CD4-positive, alpha-beta memory T cell (primary cell): Measurements from ENCODE around the gene IL17RB. TPM values are rescaled to one million over a fixed set of nuclear protein-coding genes. Genes with fewer than 3 reads are reported as not detected.

Experiments used
- CTCF ChIA-PET: fragments of 350-600 bp; sonication (Branson Sonifier 250); formaldehyde crosslinking; loops from one replicate; lab custom pipeline; 2021; ENCODE audit warnings: inconsistent platforms; ENCODE audit not compliant: partially characterized antibody; lab: Charles Lee
- POLR2A ChIA-PET: fragments of 350-600 bp; sonication (Branson Sonifier 250); formaldehyde crosslinking; loops from one replicate; lab custom pipeline; 2021; ENCODE audit not compliant: partially characterized antibody; lab: Charles Lee
- DNase-seq, 5 donors: peaks; one replicate each; pipeline versions ENCODE4 v3.0.0 to v3.0.0-alpha.2; 2020 to 2022; ENCODE audit warnings: mixed read lengths in 1 of 5
- H3K27ac ChIP-seq: one replicate; pipeline ENCODE4 v1.7.0; 2013; ENCODE audit warnings: low read depth, low read length
- H3K27me3 ChIP-seq: 2 replicates; pipeline ENCODE4 v1.7.0; 2013; ENCODE audit warnings: mild to moderate bottlenecking, low read length, moderate library complexity; ENCODE audit not compliant: insufficient read depth
- H3K36me3 ChIP-seq: 2 replicates; pipeline ENCODE4 v1.7.0; 2013; ENCODE audit warnings: mild to moderate bottlenecking, low read length, moderate library complexity; ENCODE audit not compliant: insufficient read depth
- H3K4me1 ChIP-seq: 2 replicates; pipeline ENCODE4 v1.7.0; 2013; ENCODE audit warnings: mild to moderate bottlenecking, low read length, moderate library complexity; ENCODE audit not compliant: insufficient read depth
- H3K4me3 ChIP-seq, 2 donors: one replicate each; pipeline ENCODE4 v1.7.0; 2013; ENCODE audit warnings: low read length in 2 of 2, mild to moderate bottlenecking in 1 of 2
- H3K9me3 ChIP-seq, 2 donors: one replicate each; pipeline ENCODE4 v1.7.0; 2013; ENCODE audit warnings: low read length in 2 of 2, control low read depth in 1 of 2; ENCODE audit not compliant: control insufficient read depth in 1 of 2
- H3K27ac Mint-ChIP-seq, 7 donors: one replicate each; pipeline ENCODE4 v1.8.0; 2020 to 2021; ENCODE audit warnings: mixed read lengths in 7 of 7, mild to moderate bottlenecking in 6 of 7, inconsistent platforms in 3 of 7, moderate library complexity in 3 of 7
- H3K27me3 Mint-ChIP-seq, 2 donors: one replicate each; pipeline ENCODE4 v1.8.0; 2020 to 2021; ENCODE audit warnings: mixed read lengths in 2 of 2
- H3K36me3 Mint-ChIP-seq, 2 donors: one replicate each; pipeline ENCODE4 v1.8.0; 2020 to 2021; ENCODE audit warnings: mixed read lengths in 2 of 2, inconsistent platforms in 1 of 2, mild to moderate bottlenecking in 1 of 2
- H3K4me1 Mint-ChIP-seq, 4 donors: one replicate each; pipeline ENCODE4 v1.8.0; 2020 to 2021; ENCODE audit warnings: mixed read lengths in 4 of 4, mild to moderate bottlenecking in 1 of 4
- H3K4me3 Mint-ChIP-seq, 8 donors: one replicate each; pipeline ENCODE4 v1.8.0; 2020 to 2021; ENCODE audit warnings: mixed read lengths in 8 of 8, mild to moderate bottlenecking in 7 of 8, moderate library complexity in 6 of 8, inconsistent platforms in 3 of 8
- H3K9me3 Mint-ChIP-seq, 8 donors: one replicate each; pipeline ENCODE4 v1.8.0; 2020 to 2021; ENCODE audit warnings: mixed read lengths in 8 of 8, mild to moderate bottlenecking in 5 of 8, inconsistent platforms in 3 of 8, moderate library complexity in 1 of 8
- intact Hi-C: fragments of 100-400 bp; cut with micrococcal nuclease; formaldehyde crosslinking; loops from one replicate; pipeline ENCODE4 v1.15.1; 2023
- polyA plus RNA-seq, 2 donors: library from polyadenylated mRNA; unstranded; fragments of 300-500 nt; fragmentation: Illumina TruSeq; gene quantifications; one replicate each; pipeline ENCODE4 v1.2.3, GENCODE V29; 2021
- total RNA-seq, 2 experiments: library from RNA; stranded (reverse); gene quantifications; one replicate each; pipeline ENCODE4 v1.2.3, GENCODE V29; 2021

Gene IL17RB
- total and polyA plus RNA-seq, 4 experiments from 2014 or later = 0.09 to 1.0 (median 0.76) TPM

GRCh38 chr3:53888232-53888631 lies 41.9 kb downstream of the IL17RB start:
- peaks cover 32 to 60% (median 48%) of the 10 kb centered on the region in 4 donors for H3K4me1 Mint-ChIP-seq
- DNase-seq = no peak
- peaks cover 21 to 54% of the 10 kb centered on the region in 2 donors for H3K36me3 Mint-ChIP-seq
- peaks cover 12% of the 10 kb centered on the region for H3K36me3 ChIP-seq
- no peaks in the 10 kb centered on the region for H3K27me3 Mint-ChIP-seq
- no peaks in the 10 kb centered on the region for H3K9me3 ChIP-seq
- ChIA-PET POLR2A (no interaction called here), CTCF (no interaction called here)
- H3K4me3 ChIP-seq = no peak overlapping the region
- H3K9me3 Mint-ChIP-seq = no peaks in the 10 kb centered on the region
- H3K27ac ChIP-seq = no peak overlapping the region
- H3K4me3 Mint-ChIP-seq = peak overlapping the region in 4 of 8 donors; percentile 0 to 16 (median 13)
- intact Hi-C loops = no loop called here
- peaks cover 47% of the 10 kb centered on the region for H3K4me1 ChIP-seq
- no peaks in the 10 kb centered on the region for H3K27me3 ChIP-seq
- peak overlapping the region in 1 of 7 donors; percentile 49 for H3K27ac Mint-ChIP-seq

- ChIA-PET POLR2A (interaction anchor here (0.6 to 3.0 kb wide), 5 partner anchors 9 to 601 kb away, joined by 3 to 63 read pairs (median 5); partner anchors contain the start of genes ACTR8 and DCP1A), CTCF (interaction anchor here (1.0 kb wide), 1 partner anchor 9 kb away, joined by 4 read pairs; the partner anchor contains the start of gene ACTR8)
- peak; percentile 65 to 89 (median 75) for DNase-seq
- Mint-ChIP-seq H3K4me1 (peaks cover 34 to 61% (median 48%) of the 10 kb centered on the region in 4 donors), H3K27ac (peak overlapping the region; percentile 96 to 99 (median 99)), H3K27me3 (no peaks in the 10 kb centered on the region), H3K36me3 (peaks cover 18 to 41% of the 10 kb centered on the region in 2 donors), H3K9me3 (no peaks in the 10 kb centered on the region), H3K4me3 (peak overlapping the region; percentile 94 to 98 (median 97))
- intact Hi-C loops = loop anchor here (1.0 kb wide), 1 partner anchor 9 kb away; the partner anchor contains the start of gene ACTR8
- Histone ChIP-seq H3K4me3 (peak overlapping the region; percentile 93 to 96), H3K4me1 (peaks cover 47% of the 10 kb centered on the region), H3K9me3 (no peaks in the 10 kb centered on the region), H3K36me3 (peaks cover 6% of the 10 kb centered on the region), H3K27me3 (no peaks in the 10 kb centered on the region), H3K27ac (peak overlapping the region; percentile 99)
Measured at GRCh38 chr3:53890726-53891475, 44.5 kb downstream of the IL17RB start.

GRCh38 chr3:53891497-53892285 lies 45.3 kb downstream of the IL17RB start, which contains the start of gene SELENOK:
TSS of gene SELENOK (minus strand) at chr3:53891859.
- intact Hi-C loops = loop anchor here (1.0 kb wide), 2 partner anchors 9 to 544 kb away; partner anchors contain the start of genes ACTR8 and DCP1A
- Mint-ChIP-seq H3K9me3 (no peaks in the 10 kb centered on the region), H3K4me3 (peak within 1 kb of the TSS; percentile 94 to 98 (median 97)), H3K27ac (peak within 1 kb of the TSS; percentile 96 to 99 (median 99)), H3K4me1 (peaks cover 33 to 61% (median 48%) of the 10 kb centered on the region in 4 donors), H3K27me3 (no peaks in the 10 kb centered on the region), H3K36me3 (peaks cover 17 to 35% of the 10 kb centered on the region in 2 donors)
- CTCF ChIA-PET = interaction anchor here (0.9 to 1.0 kb wide), 2 partner anchors 10 to 11 kb away, joined by 3 to 4 read pairs; partner anchors contain the start of gene ACTR8
- H3K4me3 ChIP-seq = peak within 1 kb of the TSS; percentile 93 to 96
- peaks cover 5% of the 10 kb centered on the region for H3K36me3 ChIP-seq
- POLR2A ChIA-PET = interaction anchor here (0.6 to 3.0 kb wide), 6 partner anchors 9 to 602 kb away, joined by 3 to 63 read pairs (median 5); partner anchors contain the start of genes ACTR8 and DCP1A
- peak within 1 kb of the TSS; percentile 99 for H3K27ac ChIP-seq
- H3K9me3 ChIP-seq = no peaks in the 10 kb centered on the region
- peak; percentile 95 to 99 (median 98) for DNase-seq
- peaks cover 6% of the 10 kb centered on the region for H3K27me3 ChIP-seq
- H3K4me1 ChIP-seq = peaks cover 47% of the 10 kb centered on the region

- H3K9me3 Mint-ChIP-seq = no peaks in the 10 kb centered on the region
- peaks cover 2 to 3% of the 10 kb centered on the region in 2 donors for H3K27me3 Mint-ChIP-seq
- H3K4me1 Mint-ChIP-seq = peaks cover 30 to 59% (median 43%) of the 10 kb centered on the region in 4 donors
- Histone ChIP-seq H3K4me1 (peaks cover 43% of the 10 kb centered on the region), H3K4me3 (peak overlapping the region in 1 of 2 donors; percentile 96), H3K9me3 (no peaks in the 10 kb centered on the region), H3K27ac (peak overlapping the region; percentile 99), H3K36me3 (peaks cover 5% of the 10 kb centered on the region), H3K27me3 (peaks cover 6% of the 10 kb centered on the region)
- POLR2A ChIA-PET = interaction anchor here (1.1 to 3.0 kb wide), 5 partner anchors 8 to 547 kb away, joined by 3 to 63 read pairs (median 5); partner anchors contain the start of genes ACTR8 and DCP1A
- intact Hi-C loops = loop anchor here (1.0 kb wide), 1 partner anchor 545 kb away; the partner anchor contains the start of gene DCP1A
- peaks cover 12 to 31% of the 10 kb centered on the region in 2 donors for H3K36me3 Mint-ChIP-seq
- H3K4me3 Mint-ChIP-seq = peak overlapping the region; percentile 94 to 98 (median 97)
- CTCF ChIA-PET = interaction anchor here (0.9 kb wide), 1 partner anchor 11 kb away, joined by 3 read pairs; no protein-coding TSS in a partner anchor
- peak overlapping the region; percentile 96 to 99 (median 99) for H3K27ac Mint-ChIP-seq
- DNase-seq = no peak
Measured at GRCh38 chr3:53892286-53892637, 45.9 kb downstream of the IL17RB start.

- Mint-ChIP-seq H3K27me3 (peaks cover 11 to 19% of the 10 kb centered on the region in 2 donors), H3K9me3 (peaks cover 0 to 1% (median 0%) of the 10 kb centered on the region in 8 donors), H3K4me3 (no peak overlapping the region), H3K36me3 (no peaks in the 10 kb centered on the region), H3K27ac (peak overlapping the region in 1 of 7 donors; percentile 22), H3K4me1 (no peaks in the 10 kb centered on the region)
- peaks cover 6% of the 10 kb centered on the region for H3K27me3 ChIP-seq
- CTCF ChIA-PET = no interaction called here
- intact Hi-C loops = no loop called here
- H3K4me3 ChIP-seq = no peak overlapping the region
- POLR2A ChIA-PET = interaction anchor here (0.7 kb wide), 1 partner anchor 8 kb away, joined by 3 read pairs; the partner anchor contains the start of gene SELENOK
- no peaks in the 10 kb centered on the region for H3K9me3 ChIP-seq
- no peak overlapping the region for H3K27ac ChIP-seq
- no peaks in the 10 kb centered on the region for H3K4me1 ChIP-seq
- DNase-seq = no peak
- H3K36me3 ChIP-seq = no peaks in the 10 kb centered on the region
Measured at GRCh38 chr3:53899750-53900149, 53.4 kb downstream of the IL17RB start.

- Mint-ChIP-seq H3K27me3 (peaks cover 11 to 21% of the 10 kb centered on the region in 2 donors), H3K9me3 (peaks cover 0 to 7% (median under 1%) of the 10 kb centered on the region in 8 donors), H3K4me3 (no peak overlapping the region), H3K4me1 (no peaks in the 10 kb centered on the region), H3K36me3 (no peaks in the 10 kb centered on the region), H3K27ac (peak overlapping the region in 1 of 7 donors; percentile 25)
- Histone ChIP-seq H3K36me3 (no peaks in the 10 kb centered on the region), H3K9me3 (no peaks in the 10 kb centered on the region), H3K27ac (no peak overlapping the region), H3K4me3 (no peak overlapping the region), H3K4me1 (no peaks in the 10 kb centered on the region), H3K27me3 (peaks cover 6% of the 10 kb centered on the region)
- ChIA-PET CTCF (no interaction called here), POLR2A (interaction anchor here (0.7 kb wide), 1 partner anchor 9 kb away, joined by 3 read pairs; the partner anchor contains the start of gene SELENOK)
- intact Hi-C loops = no loop called here
- no peak for DNase-seq
Measured at GRCh38 chr3:53900666-53901331, 54.4 kb downstream of the IL17RB start.
